Measurements from ENCODE around the gene MAGEA6.

Gene MAGEA6

GRCh38 chrX:152733261-152733975 lies 36.1 kb downstream of the MAGEA6 start, which contains the start of the genes CSAG1 and MAGEA12:
CSAG1 (minus strand) TSS chrX:152733721; CDS start chrX:152732460, 1,261 bp downstream.
MAGEA12 (plus strand) TSS chrX:152733757; CDS start chrX:152736162, 2,405 bp downstream.
- DNase-seq (ENCODE audit: low read depth): no peak

- no peak for DNase-seq (ENCODE audit: low read depth)
Observed at GRCh38 chrX:152725409-152725808, 44.1 kb downstream of the MAGEA6 start.

Measured in activated gamma-delta T cell treated with anti-CD3 and anti-CD28 coated beads, Interleukin-2, amount 50 U/mL, for 16 hours (primary cell).